Activated T-cell treated with anti-CD3 and anti-CD28 coated beads, Interleukin-2, amount 50 U/mL, for 4 hours (primary cell): Measurements from ENCODE around the gene LRRIQ4. TPM values are rescaled to one million over a fixed set of nuclear protein-coding genes. Genes with fewer than 3 reads are reported as not detected.

ENCODE experiments used
- ATAC-seq, 2 donors: fragments of 200-7000 bp; cut with Tn5 transposase; one replicate each; pipeline ENCODE4 v1.10.0; 2021
- DNase-seq: peaks from one replicate; pipeline ENCODE4 v3.0.0-alpha.2; 2020
- H3K27me3 Mint-ChIP-seq: one replicate; pipeline ENCODE4 v1.8.0; 2021; ENCODE audit warnings: low read depth, mixed read lengths
- H3K36me3 Mint-ChIP-seq: one replicate; pipeline ENCODE4 v1.8.0; 2022; ENCODE audit warnings: mixed read lengths; ENCODE audit not compliant: insufficient read depth
- H3K4me1 Mint-ChIP-seq: one replicate; pipeline ENCODE4 v1.8.0; 2021; ENCODE audit warnings: low read depth, mixed read lengths
- H3K4me3 Mint-ChIP-seq: one replicate; pipeline ENCODE4 v1.8.0; 2021; ENCODE audit warnings: mild to moderate bottlenecking, moderate library complexity, mixed read lengths
- H3K9me3 Mint-ChIP-seq: one replicate; pipeline ENCODE4 v1.8.0; 2021; ENCODE audit warnings: mixed read lengths
- total RNA-seq, 3 donors: library from RNA; stranded (reverse); gene quantifications; one replicate each; pipeline ENCODE4 v1.2.1, GENCODE V29; 2021

Gene LRRIQ4
- total RNA-seq, 3 donors from 2014 or later: not detected

DNA sequence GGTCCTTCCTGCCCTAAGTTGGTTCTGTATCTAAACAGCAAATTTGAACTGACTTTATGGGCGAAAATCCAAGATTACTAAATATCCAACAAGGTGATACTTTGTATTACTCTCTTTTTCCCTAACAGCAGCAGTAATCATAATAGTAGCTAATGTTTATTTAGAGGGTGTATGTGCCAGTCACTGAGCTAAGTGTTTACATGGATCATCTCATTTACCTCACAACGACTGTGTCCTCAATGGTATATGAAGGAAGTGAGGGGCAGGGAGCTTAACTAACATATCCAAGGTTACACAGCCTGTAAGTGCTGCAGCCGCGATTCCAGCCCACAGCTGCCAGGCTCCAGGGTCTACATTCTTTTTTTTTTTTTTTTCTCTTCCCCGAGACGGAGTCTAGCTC lies 10.3 kb downstream of the LRRIQ4 start:
- H3K4me3 Mint-ChIP-seq: no peak overlapping the region
- H3K36me3 Mint-ChIP-seq: no peaks in the 10 kb centered on the region
- ATAC-seq: no peak
- no peak for DNase-seq
- no peaks in the 10 kb centered on the region for H3K9me3 Mint-ChIP-seq
- H3K27me3 Mint-ChIP-seq: peaks cover 28% of the 10 kb centered on the region
- H3K4me1 Mint-ChIP-seq: no peaks in the 10 kb centered on the region

GRCh38 chr3:169825316-169825715 lies 12.6 kb downstream of the LRRIQ4 start:
- ATAC-seq (no peak), DNase-seq (no peak)
- Mint-ChIP-seq H3K9me3 (no peaks in the 10 kb centered on the region), H3K27me3 (peaks cover 17% of the 10 kb centered on the region), H3K4me3 (no peak overlapping the region), H3K36me3 (no peaks in the 10 kb centered on the region), H3K4me1 (no peaks in the 10 kb centered on the region)

DNA sequence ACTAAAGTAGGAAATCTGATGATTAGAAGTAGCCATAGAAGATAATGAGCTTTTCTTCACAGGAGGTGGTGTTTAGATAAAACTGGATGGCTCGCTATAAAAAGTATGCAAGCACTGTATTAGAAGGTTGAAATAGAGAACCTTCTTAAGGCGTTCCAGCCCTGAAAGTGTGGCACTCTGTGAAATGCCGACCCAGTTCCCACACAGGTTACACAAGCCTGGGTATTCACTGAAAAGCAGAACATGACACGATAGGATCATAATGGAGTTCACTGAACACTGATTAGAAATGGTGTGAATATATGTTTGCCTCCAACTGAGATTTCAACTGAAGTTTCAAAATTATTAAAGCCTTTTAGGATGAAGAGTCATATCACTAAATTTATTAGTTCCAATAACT lies 15.0 kb downstream of the LRRIQ4 start:
- no peaks in the 10 kb centered on the region for H3K36me3 Mint-ChIP-seq
- ATAC-seq (no peak), DNase-seq (no peak)
- H3K4me3 Mint-ChIP-seq: no peak overlapping the region
- no peaks in the 10 kb centered on the region for H3K9me3 Mint-ChIP-seq
- peaks cover 3% of the 10 kb centered on the region for H3K27me3 Mint-ChIP-seq
- no peaks in the 10 kb centered on the region for H3K4me1 Mint-ChIP-seq

DNA sequence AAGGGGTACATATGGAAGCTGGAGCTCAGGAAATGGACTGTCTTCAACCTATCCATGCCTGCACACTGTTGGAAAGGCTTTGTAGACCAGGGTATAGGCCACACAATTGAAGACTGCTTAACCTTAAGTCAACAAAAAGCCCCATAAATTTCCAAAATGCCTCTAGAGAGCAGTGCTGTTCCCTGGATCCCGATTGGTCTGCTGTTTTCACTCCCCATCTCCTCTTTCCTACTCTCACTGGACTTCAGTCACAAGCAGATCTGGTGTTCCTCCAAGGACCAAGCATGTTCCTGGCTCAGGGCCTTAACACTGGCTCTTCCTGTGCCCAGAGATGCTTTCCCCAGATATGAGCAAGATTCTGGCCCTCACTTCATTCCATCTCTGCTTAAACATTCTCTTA lies 22.9 kb downstream of the LRRIQ4 start:
- Mint-ChIP-seq H3K27me3 (peaks cover 8% of the 10 kb centered on the region), H3K4me1 (no peaks in the 10 kb centered on the region), H3K9me3 (no peaks in the 10 kb centered on the region), H3K4me3 (no peak overlapping the region), H3K36me3 (no peaks in the 10 kb centered on the region)
- DNase-seq: no peak
- no peak for ATAC-seq

DNA sequence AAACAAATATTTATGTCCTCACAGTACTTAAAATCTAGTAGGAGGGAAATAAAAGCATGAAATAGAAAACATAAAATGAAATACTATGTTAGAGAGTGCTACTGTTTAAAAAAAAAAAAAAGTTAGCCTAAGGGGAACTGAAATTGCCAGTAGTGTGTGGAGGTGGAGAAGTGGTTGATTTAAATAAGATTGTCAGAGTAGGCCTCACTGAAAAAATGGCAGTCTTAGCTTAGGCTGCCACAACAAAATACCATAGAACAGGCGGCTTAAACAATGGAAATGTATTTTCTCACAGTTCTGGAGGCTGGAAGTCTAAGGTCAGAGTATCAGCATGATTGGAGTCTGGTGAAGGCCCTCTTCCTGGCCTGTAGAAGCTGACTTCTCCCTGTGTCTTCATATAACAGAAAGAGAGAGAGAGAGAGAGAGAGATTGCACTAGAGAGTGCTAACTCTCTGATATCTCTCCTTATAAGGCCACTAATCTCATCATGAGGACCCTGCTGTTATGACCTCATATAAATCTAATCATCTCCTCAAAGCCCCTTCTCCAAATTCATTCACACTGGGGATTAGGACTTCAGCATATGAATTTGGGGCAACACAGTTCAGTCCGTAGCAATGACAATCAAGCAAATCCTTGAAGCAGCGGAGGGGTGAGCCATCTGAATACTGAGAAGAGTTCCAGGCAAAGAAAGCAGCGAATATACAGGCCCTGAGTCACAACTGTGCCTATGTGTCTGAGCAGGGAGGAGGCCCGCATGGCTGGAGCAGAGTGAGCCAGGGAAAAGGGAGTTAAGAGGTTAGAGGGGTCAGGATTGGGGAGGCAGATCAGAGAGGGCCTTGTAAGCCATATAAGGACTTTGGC lies 23.6 kb downstream of the LRRIQ4 start:
- no peak for ATAC-seq
- DNase-seq: no peak
- Mint-ChIP-seq H3K27me3 (peaks cover 9% of the 10 kb centered on the region), H3K4me1 (no peaks in the 10 kb centered on the region), H3K36me3 (no peaks in the 10 kb centered on the region), H3K9me3 (no peaks in the 10 kb centered on the region), H3K4me3 (no peak overlapping the region)

- Mint-ChIP-seq H3K27me3 (peaks cover 9% of the 10 kb centered on the region), H3K36me3 (no peaks in the 10 kb centered on the region)
These were observed 24.2 kb downstream of the LRRIQ4 start for GRCh38 chr3:169836942-169837275.

DNA sequence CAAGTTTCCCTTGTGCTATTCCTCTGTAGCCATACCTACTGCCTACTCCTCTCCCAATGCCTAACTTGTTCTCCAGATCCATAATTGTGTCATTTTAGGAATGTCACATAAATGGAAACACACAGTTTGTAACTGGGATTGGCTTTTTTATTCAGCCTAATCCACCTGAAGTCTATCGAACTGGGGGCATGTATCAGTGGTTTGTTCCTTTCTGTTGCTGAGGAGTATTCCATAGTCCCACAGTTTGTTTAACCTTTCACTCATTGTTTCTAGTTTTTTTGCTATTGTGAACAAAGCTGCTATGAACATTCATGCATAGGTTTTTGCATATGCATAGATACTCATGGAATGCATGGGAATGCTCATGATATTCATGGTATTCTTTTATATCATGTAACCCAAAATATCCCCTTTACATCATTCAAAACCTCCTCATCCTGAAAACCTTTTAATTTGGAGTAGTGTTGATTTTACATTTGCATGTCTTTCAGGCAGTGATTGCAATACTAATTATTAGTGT lies 25.9 kb downstream of the LRRIQ4 start:
- Mint-ChIP-seq H3K27me3 (peaks cover 9% of the 10 kb centered on the region), H3K9me3 (no peaks in the 10 kb centered on the region), H3K36me3 (no peaks in the 10 kb centered on the region), H3K4me1 (no peaks in the 10 kb centered on the region), H3K4me3 (no peak overlapping the region)
- DNase-seq (no peak), ATAC-seq (no peak)

More at GRCh38 chr3:169836942-169837275, 24.2 kb downstream of the LRRIQ4 start:
- Mint-ChIP-seq H3K4me1 (no peaks in the 10 kb centered on the region), H3K4me3 (no peak overlapping the region), H3K9me3 (no peaks in the 10 kb centered on the region)
- no peak for DNase-seq
- no peak for ATAC-seq

DNA sequence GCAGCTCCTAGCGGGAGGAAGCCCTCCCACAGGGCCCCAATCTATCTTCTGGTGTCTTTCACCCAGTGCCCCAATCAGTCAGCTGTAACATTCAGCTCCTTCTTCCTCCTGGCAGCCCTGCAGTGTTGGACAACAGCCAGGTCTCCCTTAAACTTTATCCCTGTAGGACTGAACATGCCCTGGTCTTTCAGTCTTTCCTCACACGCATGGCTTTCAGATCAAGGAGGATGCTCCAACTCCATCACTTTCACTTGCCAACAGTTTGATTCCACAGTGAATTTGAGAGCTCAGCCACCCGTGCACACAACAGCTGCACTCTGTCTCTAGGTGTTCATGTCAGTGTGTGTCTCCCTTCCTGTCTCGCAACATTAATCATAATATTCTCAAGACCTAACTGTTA lies 28.5 kb downstream of the LRRIQ4 start:
- H3K36me3 Mint-ChIP-seq: no peaks in the 10 kb centered on the region
- ATAC-seq: no peak
- H3K9me3 Mint-ChIP-seq: no peaks in the 10 kb centered on the region
- H3K4me1 Mint-ChIP-seq: no peaks in the 10 kb centered on the region
- no peak overlapping the region for H3K4me3 Mint-ChIP-seq
- H3K27me3 Mint-ChIP-seq: peaks cover 14% of the 10 kb centered on the region
- no peak for DNase-seq

- H3K9me3 Mint-ChIP-seq: no peaks in the 10 kb centered on the region
- ATAC-seq (no peak), DNase-seq (no peak)
- no peaks in the 10 kb centered on the region for H3K4me1 Mint-ChIP-seq
- peaks cover 16% of the 10 kb centered on the region for H3K27me3 Mint-ChIP-seq
- H3K36me3 Mint-ChIP-seq: no peaks in the 10 kb centered on the region
- H3K4me3 Mint-ChIP-seq: no peak overlapping the region
These were observed 30.3 kb downstream of the LRRIQ4 start for GRCh38 chr3:169842960-169843359.

DNA sequence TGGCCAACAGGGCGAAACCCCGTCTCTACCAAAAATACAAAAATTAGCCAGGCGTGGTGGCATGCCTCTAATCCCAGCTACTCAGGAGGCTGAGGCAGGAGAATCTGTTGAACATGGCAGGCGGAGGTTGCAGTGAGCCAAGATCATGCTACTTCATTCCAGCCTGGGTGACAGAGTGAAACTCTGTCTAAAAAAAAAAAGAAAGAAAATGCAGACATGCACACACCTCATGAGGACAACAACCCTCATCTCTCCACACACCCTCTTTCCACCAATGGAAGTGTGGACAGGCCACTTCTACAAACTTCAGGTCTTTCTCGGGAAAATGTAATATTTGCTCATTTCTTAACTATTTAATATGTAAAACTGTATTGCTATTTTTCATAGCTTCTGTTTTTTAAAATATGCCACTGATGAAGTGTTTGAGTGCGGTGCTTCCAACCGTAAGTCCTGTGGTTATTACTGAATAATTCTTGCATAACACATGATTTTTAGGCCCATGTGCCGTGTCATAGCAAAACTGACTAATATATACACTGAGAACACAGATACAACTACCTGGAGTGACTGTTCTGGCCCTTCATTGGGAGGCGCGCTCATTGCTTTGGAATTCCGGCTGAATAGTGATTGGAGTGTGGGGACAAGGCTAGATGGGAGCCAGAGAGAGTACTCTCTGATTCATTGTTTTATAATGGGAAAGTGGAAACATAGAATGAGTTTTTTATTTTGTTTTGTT lies 34.0 kb downstream of the LRRIQ4 start:
- DNase-seq (no peak), ATAC-seq (no peak)
- no peak overlapping the region for H3K4me3 Mint-ChIP-seq
- no peaks in the 10 kb centered on the region for H3K4me1 Mint-ChIP-seq
- no peaks in the 10 kb centered on the region for H3K9me3 Mint-ChIP-seq
- H3K27me3 Mint-ChIP-seq: peaks cover 12% of the 10 kb centered on the region
- H3K36me3 Mint-ChIP-seq: no peaks in the 10 kb centered on the region

GRCh38 chr3:169847896-169848295 lies 35.2 kb downstream of the LRRIQ4 start:
- no peak for DNase-seq
- no peaks in the 10 kb centered on the region for H3K9me3 Mint-ChIP-seq
- no peaks in the 10 kb centered on the region for H3K4me1 Mint-ChIP-seq
- ATAC-seq: no peak
- H3K27me3 Mint-ChIP-seq: peaks cover 12% of the 10 kb centered on the region
- H3K36me3 Mint-ChIP-seq: no peaks in the 10 kb centered on the region
- no peak overlapping the region for H3K4me3 Mint-ChIP-seq

DNA sequence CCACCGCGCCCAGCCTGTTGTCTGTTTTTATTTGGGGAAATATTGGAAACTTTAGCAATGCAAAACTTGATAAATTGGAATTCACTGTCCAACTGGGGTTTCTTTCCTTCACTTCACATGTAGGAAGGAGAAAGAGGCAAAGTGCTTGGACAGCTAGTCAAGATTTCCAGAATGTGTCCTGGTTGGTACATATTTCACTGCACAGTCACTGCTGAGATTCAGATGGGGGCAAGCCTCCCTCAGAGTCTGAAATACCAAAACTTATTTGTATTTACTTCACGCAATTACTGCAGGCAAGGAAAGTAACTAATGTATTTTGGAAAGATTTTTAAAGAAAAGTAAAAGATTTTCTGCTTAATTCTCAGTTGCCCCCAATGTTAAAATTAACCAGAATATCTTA lies 36.1 kb downstream of the LRRIQ4 start:
- peaks cover 17% of the 10 kb centered on the region for H3K27me3 Mint-ChIP-seq
- no peaks in the 10 kb centered on the region for H3K9me3 Mint-ChIP-seq
- H3K4me1 Mint-ChIP-seq: no peaks in the 10 kb centered on the region
- no peak overlapping the region for H3K4me3 Mint-ChIP-seq
- ATAC-seq (no peak), DNase-seq (no peak)
- H3K36me3 Mint-ChIP-seq: no peaks in the 10 kb centered on the region

- H3K4me1 Mint-ChIP-seq: no peaks in the 10 kb centered on the region
- H3K27me3 Mint-ChIP-seq: peaks cover 13% of the 10 kb centered on the region
- no peak overlapping the region for H3K4me3 Mint-ChIP-seq
- H3K9me3 Mint-ChIP-seq: no peaks in the 10 kb centered on the region
- H3K36me3 Mint-ChIP-seq: no peaks in the 10 kb centered on the region
- DNase-seq (no peak), ATAC-seq (no peak)
These were observed 37.9 kb downstream of the LRRIQ4 start for GRCh38 chr3:169850618-169851017.

DNA sequence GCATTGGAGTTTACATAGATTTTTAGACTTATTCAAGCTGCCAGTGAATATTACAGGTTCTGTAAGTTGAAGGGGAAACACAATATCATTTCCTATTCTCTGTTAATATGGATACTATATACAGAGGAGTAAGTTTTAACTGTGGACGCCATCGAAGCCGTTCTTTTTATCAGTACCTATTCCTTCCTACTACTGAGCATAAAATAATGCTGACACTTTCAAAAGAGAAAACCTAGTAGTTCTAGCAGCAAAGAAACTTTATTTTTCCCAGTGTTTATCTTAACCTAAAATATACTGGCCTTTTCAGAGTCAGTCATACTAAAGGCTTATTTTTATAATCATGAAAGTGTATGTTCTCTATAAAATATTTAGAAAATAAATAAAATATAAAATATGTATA lies 42.8 kb downstream of the LRRIQ4 start:
- H3K4me3 Mint-ChIP-seq: no peak overlapping the region
- no peaks in the 10 kb centered on the region for H3K4me1 Mint-ChIP-seq
- no peaks in the 10 kb centered on the region for H3K36me3 Mint-ChIP-seq
- peaks cover 15% of the 10 kb centered on the region for H3K27me3 Mint-ChIP-seq
- ATAC-seq: no peak
- no peaks in the 10 kb centered on the region for H3K9me3 Mint-ChIP-seq
- no peak for DNase-seq

GRCh38 chr3:169857811-169858210 lies 45.1 kb downstream of the LRRIQ4 start:
- ATAC-seq (no peak), DNase-seq (no peak)
- Mint-ChIP-seq H3K27me3 (peaks cover 14% of the 10 kb centered on the region), H3K4me1 (no peaks in the 10 kb centered on the region), H3K4me3 (no peak overlapping the region), H3K9me3 (no peaks in the 10 kb centered on the region), H3K36me3 (no peaks in the 10 kb centered on the region)
